ENCODE measurements around the gene NFKBIZ. TPM values are rescaled to one million over a fixed set of nuclear protein-coding genes. Genes with fewer than 3 reads are reported as not detected.

NFKBIZ gene
- total and polyA plus RNA-seq, 9 of the 15 experiments (the other 6 are each of a cell fraction or from before 2014, with no cell fraction given): 1.2 to 13.7 (median 5.7) TPM

DNA sequence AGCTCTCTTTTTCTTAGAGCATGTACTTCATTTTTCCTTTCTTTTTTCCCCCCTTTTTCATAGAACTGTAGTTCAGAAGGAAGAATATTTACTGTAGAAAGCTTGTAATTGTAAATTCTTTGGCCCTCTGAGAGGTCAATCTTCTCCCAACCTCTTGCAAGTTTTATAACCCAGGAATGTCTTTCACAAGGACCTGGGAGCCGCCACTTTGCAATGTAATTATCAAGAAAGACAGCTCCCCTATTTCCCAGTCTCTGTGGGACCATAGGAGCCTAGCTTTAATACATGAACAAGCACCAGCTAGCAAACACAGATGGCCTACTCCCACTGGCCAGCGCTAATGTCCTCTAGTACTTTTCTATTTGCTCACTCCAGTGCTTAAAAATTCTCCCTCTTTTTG, 51.4 kb downstream of the NFKBIZ start:
- WGBS (ENCODE audit: insufficient coverage, low coverage, missing lambda C conversion rate): 8% methylated on average over 2 of the region's 2 CpGs
- no peak for DNase-seq (ENCODE audit: extremely low read depth in 1 of 4, low spot score in 3 of 4)
- ChIA-PET POLR2A (interaction anchor here (0.7 kb wide), 1 partner anchor 10 kb away, joined by 3 read pairs; no protein-coding TSS in a partner anchor), CTCF (ENCODE audit: low intra/inter-chr PET ratio) (no interaction called here)
- H3K9ac ChIP-seq (ENCODE audit: insufficient read depth in 1 of 2, low read depth in 2 of 2, low read length in 2 of 2): no peak overlapping the region
- no peak overlapping the region for H3K4me3 ChIP-seq
- intact Hi-C loops (cut with micrococcal nuclease): no loop called here
- in situ Hi-C loops (cut with MboI): no loop called here
- no peaks in the 10 kb centered on the region for H3K4me1 ChIP-seq (replicated peaks in 1 of 2; ENCODE audit: control insufficient read depth in 2 of 2, insufficient read depth in 2 of 2, low read length in 2 of 2)
- BruUV-seq (replicated peaks): no TSS peak
- no peaks in the 10 kb centered on the region for H3K36me3 ChIP-seq (ENCODE audit: control insufficient read depth, insufficient read depth, low read length)
- H3K9me3 ChIP-seq (replicated peaks; ENCODE audit: control insufficient read depth, insufficient read depth, low read depth, low read length): no peaks in the 10 kb centered on the region
- no peak overlapping the region for H2AFZ ChIP-seq (ENCODE audit: low read depth, low read length)
- H3K4me2 ChIP-seq (ENCODE audit: insufficient read depth, low read length): no peak overlapping the region
- H3K27me3 ChIP-seq (ENCODE audit: control insufficient read depth in 2 of 2, insufficient read depth in 2 of 2, low read length in 2 of 2): no peaks in the 10 kb centered on the region
- ATAC-seq: no peak
- no peaks in the 10 kb centered on the region for H3K9me1 ChIP-seq (ENCODE audit: control insufficient read depth, insufficient read depth, low read length)
- no peak for FAIRE-seq
- TF ChIP-seq POLR3A (IDR thresholded peaks at IDR 0.05; ENCODE audit: borderline replicate concordance, extremely low read depth, insufficient read depth, insufficient read length): no peak
- no peak for TF ChIP-seq IFI16 (CRISPR knock-in tag; IDR thresholded peaks at IDR 0.05)
- TF ChIP-seq NR2C1 (IDR thresholded peaks at IDR 0.05): no peak
- TF ChIP-seq NR2C1 (tag; IDR thresholded peaks at IDR 0.05): no peak
- TF ChIP-seq NFIC (IDR thresholded peaks at IDR 0.05): no peak
- TF ChIP-seq BACH1 (tag; IDR thresholded peaks at IDR 0.05): no peak
- no peak for TF ChIP-seq ZNF583 (CRISPR knock-in tag; IDR thresholded peaks at IDR 0.05)
- no peak for TF ChIP-seq ZNF311 (CRISPR knock-in tag; IDR thresholded peaks at IDR 0.05)
- no peak for TF ChIP-seq PTBP1 (IDR thresholded peaks at IDR 0.05; ENCODE audit: low read depth, low read length)
- no peak for TF ChIP-seq BRCA1 (IDR thresholded peaks at IDR 0.05)
- TF ChIP-seq BRCA1 (CRISPR knock-in tag; IDR thresholded peaks at IDR 0.05): no peak
- H4K20me1 ChIP-seq (replicated peaks; ENCODE audit: control insufficient read depth, insufficient read depth, low read length): no peaks in the 10 kb centered on the region
- no peak overlapping the region for H3K27ac ChIP-seq (ENCODE audit: extremely low read depth, low read depth, low read length)
- no peaks in the 10 kb centered on the region for H3K79me2 ChIP-seq (ENCODE audit: control insufficient read depth, insufficient read depth, low read length)
